H1 (cell line): Measurements from ENCODE around the gene MINDY3. TPM values are rescaled to one million over a fixed set of nuclear protein-coding genes. Genes with fewer than 3 reads are reported as not detected.

ENCODE experiments used
- ATF3 ChIP-seq: IDR thresholded peaks from 2 replicates; pipeline ENCODE4 v1.6.1; 2011; ENCODE audit warnings: low read depth, mild to moderate bottlenecking, low read length; ENCODE audit not compliant: insufficient read depth
- CHD7 ChIP-seq: fragments of 300-600 bp; sonication (generic); IDR thresholded peaks from 2 replicates; pipeline ENCODE4 v1.7.1; 2012; ENCODE audit warnings: low read length, moderate library complexity, mild to moderate bottlenecking, inconsistent platforms; ENCODE audit not compliant: insufficient replicate concordance
- CTBP2 ChIP-seq: IDR thresholded peaks from 2 replicates; pipeline ENCODE4 v1.7.0; 2011; ENCODE audit warnings: borderline replicate concordance, mild to moderate bottlenecking, moderate library complexity, mixed read lengths, low read length; ENCODE audit not compliant: insufficient read depth, insufficient read length
- FOSL1 ChIP-seq: IDR thresholded peaks from 2 replicates; pipeline ENCODE4 v1.6.1; 2011; ENCODE audit warnings: mild to moderate bottlenecking, low read depth, low read length, moderate library complexity; ENCODE audit not compliant: insufficient read depth
- KDM1A ChIP-seq: fragments of 200-600, 300-600 bp; sonication (generic); IDR thresholded peaks from 2 replicates; pipeline ENCODE4 v1.7.1; 2016; ENCODE audit warnings: mild to moderate bottlenecking, low read length, borderline replicate concordance
- SIRT6 ChIP-seq: IDR thresholded peaks from one replicate; pipeline ENCODE4 v1.7.1; 2012; ENCODE audit warnings: low read length, inconsistent platforms
- TEAD4 ChIP-seq: IDR thresholded peaks from 2 replicates; pipeline ENCODE4 v1.6.1; 2012; ENCODE audit warnings: low read depth, low read length, inconsistent platforms, mixed read lengths
- polyA plus RNA-seq, 7 experiments: library from polyadenylated mRNA; depleted of rRNA in 3 of 7; stranded (reverse) in 5 of 7; unstranded in 2 of 7; fragments of >200 nt in 5 of 7; fragments of 200-250 nt in 2 of 7; gene quantifications; 1 replicate in 5 of 7; 2 replicates in 1 of 7; 4 replicates in 1 of 7; pipeline versions ENCODE4 v1.2.1 to v1.2.3, GENCODE V29; 2011 to 2013; ENCODE audit warnings: missing spikeins in 2 of 7, mixed read lengths in 2 of 7
- total RNA-seq: library from RNA; stranded (reverse); fragmentation: NEBNext Ultra II Directional; extraction: Animal tissue kit (Norgen Biotek cat#: 25700); gene quantifications from 2 replicates; pipeline ENCODE4 v1.2.1, GENCODE V29; 2021

Gene MINDY3
- total and polyA plus RNA-seq, 2 of the 8 experiments (the other 6 are each of a cell fraction or from before 2014, with no cell fraction given), result 4.6 to 13.6 TPM

GRCh38 chr10:15754937-15755336, 105.4 kb downstream of the MINDY3 start (continued):
- TF ChIP-seq CHD7 (no peak), ATF3 (no peak), KDM1A (no peak), TEAD4 (no peak), FOSL1 (no peak), CTBP2 (no peak), SIRT6 (no peak)
- TF ChIP-seq, all 59 proteins: peak for 0
